GM19043 (cell line): ENCODE results near the gene RAB44.

Experiments
- ATAC-seq: cut with Tn5 transposase; IDR thresholded peaks from one replicate; pipeline ENCODE4 v1.9.1; 2021; ENCODE audit warnings: low read depth; ENCODE audit not compliant: unreplicated experiment

The RAB44 gene

GRCh38 chr6:36746251-36746650 lies 48.6 kb downstream of the RAB44 start:
- ATAC-seq, result no peak

- ATAC-seq, result no peak
These were observed 52.3 kb downstream of the RAB44 start for GRCh38 chr6:36749829-36750489.

GRCh38 chr6:36751091-36751490 lies 53.5 kb downstream of the RAB44 start:
- ATAC-seq, result no peak

- ATAC-seq, result no peak
These were observed 54.2 kb downstream of the RAB44 start for GRCh38 chr6:36751833-36752186.

- no peak for ATAC-seq
These were observed 54.7 kb downstream of the RAB44 start for GRCh38 chr6:36752187-36752885.

- ATAC-seq, result no peak
These were observed 55.4 kb downstream of the RAB44 start for GRCh38 chr6:36752886-36753506.

GRCh38 chr6:36753671-36754405 lies 56.2 kb downstream of the RAB44 start:
- ATAC-seq, result no peak

GRCh38 chr6:36754582-36755434 lies 57.2 kb downstream of the RAB44 start:
- ATAC-seq, result no peak

- no peak for ATAC-seq
These were observed 58.1 kb downstream of the RAB44 start for GRCh38 chr6:36755435-36756348.

- ATAC-seq, result no peak
These were observed 59.2 kb downstream of the RAB44 start for GRCh38 chr6:36756786-36757185.

GRCh38 chr6:36757206-36757605 lies 59.6 kb downstream of the RAB44 start:
- ATAC-seq, result no peak

- no peak for ATAC-seq
These were observed 60.4 kb downstream of the RAB44 start for GRCh38 chr6:36757943-36758508.

- no peak for ATAC-seq
These were observed 61.0 kb downstream of the RAB44 start for GRCh38 chr6:36758516-36759147.

GRCh38 chr6:36759148-36759759 lies 61.6 kb downstream of the RAB44 start:
- ATAC-seq, result no peak

- ATAC-seq, result no peak
These were observed 63.2 kb downstream of the RAB44 start for GRCh38 chr6:36760685-36761435.

GRCh38 chr6:36762123-36762522 lies 64.5 kb downstream of the RAB44 start:
- no peak for ATAC-seq

- no peak for ATAC-seq
These were observed 67.6 kb downstream of the RAB44 start for GRCh38 chr6:36765190-36765589.
